Uterus (tissue), 2 donors: Measurements from ENCODE around the gene ACTR5.

ENCODE experiments used
- POLR2A ChIP-seq, 2 donors: fragments of 450-650 bp; IDR thresholded peaks; one replicate each; pipeline ENCODE4 v1.6.1; 2016; ENCODE audit warnings: antibody characterized with exemption in 2 of 2, mild to moderate bottlenecking in 1 of 2, moderate library complexity in 1 of 2
- TF ChIP-seq, protein P1 (sequence below), 4 experiments: fragments of 200-600 bp in 2 of 4; fragments of 450-650 bp in 2 of 4; sonication (generic) in 2 of 4; IDR thresholded peaks; one replicate each; pipeline ENCODE4 v1.5.1; 2016 to 2019; ENCODE audit warnings: antibody characterized with exemption in 4 of 4, mild to moderate bottlenecking in 2 of 4, moderate library complexity in 1 of 4

- TF ChIP-seq, protein P1, sequence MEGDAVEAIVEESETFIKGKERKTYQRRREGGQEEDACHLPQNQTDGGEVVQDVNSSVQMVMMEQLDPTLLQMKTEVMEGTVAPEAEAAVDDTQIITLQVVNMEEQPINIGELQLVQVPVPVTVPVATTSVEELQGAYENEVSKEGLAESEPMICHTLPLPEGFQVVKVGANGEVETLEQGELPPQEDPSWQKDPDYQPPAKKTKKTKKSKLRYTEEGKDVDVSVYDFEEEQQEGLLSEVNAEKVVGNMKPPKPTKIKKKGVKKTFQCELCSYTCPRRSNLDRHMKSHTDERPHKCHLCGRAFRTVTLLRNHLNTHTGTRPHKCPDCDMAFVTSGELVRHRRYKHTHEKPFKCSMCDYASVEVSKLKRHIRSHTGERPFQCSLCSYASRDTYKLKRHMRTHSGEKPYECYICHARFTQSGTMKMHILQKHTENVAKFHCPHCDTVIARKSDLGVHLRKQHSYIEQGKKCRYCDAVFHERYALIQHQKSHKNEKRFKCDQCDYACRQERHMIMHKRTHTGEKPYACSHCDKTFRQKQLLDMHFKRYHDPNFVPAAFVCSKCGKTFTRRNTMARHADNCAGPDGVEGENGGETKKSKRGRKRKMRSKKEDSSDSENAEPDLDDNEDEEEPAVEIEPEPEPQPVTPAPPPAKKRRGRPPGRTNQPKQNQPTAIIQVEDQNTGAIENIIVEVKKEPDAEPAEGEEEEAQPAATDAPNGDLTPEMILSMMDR (IDR thresholded peaks at IDR 0.05), result no peak
- TF ChIP-seq POLR2A (IDR thresholded peaks at IDR 0.05), result no peak
Observed at GRCh38 chr20:38747495-38748096, 664 bp upstream of the ACTR5 start.
